IMR-90 (cell line): ENCODE data around the gene OPRM1. TPM values are rescaled to one million over a fixed set of nuclear protein-coding genes. Genes with fewer than 3 reads are reported as not detected.

Experiments used
- ATAC-seq: fragments of 200-7000 bp; cut with Tn5 transposase; 2 replicates; pipeline ENCODE4 v1.9.1; 2020; ENCODE audit warnings: low read depth, mild to moderate bottlenecking, moderate library complexity
- BruUV-seq: library from RNA; stranded (reverse); fragments of 400-500 nt; replicated peaks from 2 replicates; lab custom pipeline; 2021; lab: Mats Ljungman, UMichigan
- CTCF ChIA-PET: fragments of 300-600 bp; formaldehyde crosslinking; extraction: SDS; loops from one replicate; lab custom pipeline; 2021; ENCODE audit warnings: antibody characterized with exemption; lab: Yijun Ruan, JAX
- POLR2A ChIA-PET: fragments of 300-600 bp; sonication (Branson Sonifier 250); formaldehyde crosslinking; loops from one replicate; lab custom pipeline; 2022; ENCODE audit warnings: antibody characterized with exemption; ENCODE audit not compliant: unreplicated experiment; lab: Charles Lee
- DNase-seq: peaks from one replicate; pipeline ENCODE4 v3.0.0; 2013
- H2AFZ ChIP-seq: replicated peaks from 2 replicates; pipeline ENCODE3; 2013; ENCODE audit warnings: low read length, mild to moderate bottlenecking; ENCODE audit not compliant: poor library complexity
- H2AK5ac ChIP-seq: 2 replicates; pipeline ENCODE4 v1.6.1; 2013; ENCODE audit warnings: low read depth, low read length, inconsistent platforms
- H2AK9ac ChIP-seq: replicated peaks from 2 replicates; pipeline ENCODE3; 2013; ENCODE audit warnings: mild to moderate bottlenecking, low read depth, low read length, moderate library complexity; ENCODE audit not compliant: poor library complexity
- H2BK120ac ChIP-seq: 2 replicates; pipeline ENCODE4 v1.6.1; 2013; ENCODE audit warnings: low read depth, low read length, inconsistent platforms
- H2BK15ac ChIP-seq: 3 replicates; pipeline ENCODE4 v1.6.1; 2013; ENCODE audit warnings: low read depth, low read length, inconsistent platforms
- H2BK20ac ChIP-seq: 2 replicates; pipeline ENCODE4 v1.6.1; 2013; ENCODE audit warnings: low read depth, mild to moderate bottlenecking, inconsistent platforms, low read length, moderate library complexity
- H2BK5ac ChIP-seq: 2 replicates; pipeline ENCODE4 v1.6.1; 2013; ENCODE audit warnings: mild to moderate bottlenecking, low read depth, low read length, inconsistent platforms; ENCODE audit not compliant: poor library complexity, severe bottlenecking
- H3K14ac ChIP-seq: replicated peaks from 2 replicates; pipeline ENCODE4 v1.6.1; 2013; ENCODE audit warnings: low read depth, low read length, inconsistent platforms
- H3K18ac ChIP-seq: 2 replicates; pipeline ENCODE4 v1.6.1; 2013; ENCODE audit warnings: low read depth, low read length, control low read depth
- H3K23ac ChIP-seq: 2 replicates; pipeline ENCODE4 v1.6.1; 2013; ENCODE audit warnings: low read depth, low read length, inconsistent platforms
- H3K27ac ChIP-seq: 2 replicates; pipeline ENCODE4 v1.5.1; 2013; ENCODE audit warnings: mild to moderate bottlenecking, control low read depth, low read length; ENCODE audit not compliant: insufficient read depth
- H3K27me3 ChIP-seq: 2 replicates; pipeline ENCODE4 v1.6.1; 2013; ENCODE audit warnings: low read length; ENCODE audit not compliant: control insufficient read depth, insufficient read depth
- H3K36me3 ChIP-seq: 2 replicates; pipeline ENCODE4 v1.6.1; 2013; ENCODE audit warnings: low read length, mixed read lengths; ENCODE audit not compliant: control insufficient read depth, insufficient read depth
- H3K4ac ChIP-seq: 2 replicates; pipeline ENCODE4 v1.6.1; 2013; ENCODE audit warnings: low read depth, low read length, inconsistent platforms
- H3K4me1 ChIP-seq: 2 replicates; pipeline ENCODE4 v1.6.1; 2013; ENCODE audit warnings: low read length, mixed read lengths; ENCODE audit not compliant: control insufficient read depth, insufficient read depth
- H3K4me2 ChIP-seq: 2 replicates; pipeline ENCODE4 v1.6.1; 2013; ENCODE audit warnings: low read depth, mild to moderate bottlenecking, control low read depth, low read length, moderate library complexity
- H3K4me3 ChIP-seq: 2 replicates; pipeline ENCODE4 v1.5.1; 2013; ENCODE audit warnings: low read depth, mild to moderate bottlenecking, control low read depth, low read length, moderate library complexity; ENCODE audit not compliant: insufficient read depth
- H3K56ac ChIP-seq: 2 replicates; pipeline ENCODE4 v1.6.1; 2013; ENCODE audit warnings: low read length, inconsistent platforms; ENCODE audit not compliant: insufficient read depth; ENCODE audit errors: extremely low read depth
- H3K79me1 ChIP-seq, 2 experiments: 2 replicates each; pipeline ENCODE4 v1.6.1; 2013; ENCODE audit warnings: low read length in 2 of 2, inconsistent platforms in 1 of 2, low read depth in 1 of 2
- H3K9ac ChIP-seq: 2 replicates; pipeline ENCODE4 v1.6.1; 2013; ENCODE audit warnings: low read depth, low read length, control low read depth
- H3K9me1 ChIP-seq: 2 replicates; pipeline ENCODE4 v1.6.1; 2013; ENCODE audit warnings: low read length, inconsistent platforms; ENCODE audit not compliant: insufficient read depth
- H3K9me3 ChIP-seq: 2 replicates; pipeline ENCODE4 v1.6.1; 2013; ENCODE audit warnings: low read length; ENCODE audit not compliant: control insufficient read depth, insufficient read depth
- H4K20me1 ChIP-seq: 2 replicates; pipeline ENCODE4 v1.6.1; 2013; ENCODE audit warnings: low read length, inconsistent platforms; ENCODE audit not compliant: insufficient read depth
- H4K5ac ChIP-seq: 2 replicates; pipeline ENCODE4 v1.6.1; 2013; ENCODE audit warnings: mild to moderate bottlenecking, low read depth, low read length, control low read depth
- H4K8ac ChIP-seq, 2 experiments: 2 replicates each; pipeline ENCODE4 v1.6.1; 2013; ENCODE audit warnings: low read depth in 2 of 2, low read length in 2 of 2, control low read depth in 1 of 2, inconsistent platforms in 1 of 2
- H4K91ac ChIP-seq: 2 replicates; pipeline ENCODE4 v1.6.1; 2013; ENCODE audit warnings: low read depth, low read length, inconsistent platforms; ENCODE audit not compliant: insufficient read depth
- BHLHE40 ChIP-seq: fragments of 150-350 bp; IDR thresholded peaks from 2 replicates; pipeline ENCODE4 v1.6.1; 2016; ENCODE audit warnings: mild to moderate bottlenecking, low read depth, low read length
- CEBPB ChIP-seq: IDR thresholded peaks from 2 replicates; pipeline ENCODE4 v1.6.1; 2012; ENCODE audit warnings: low read depth, low read length, improper control_type of control experiment
- CHD1 ChIP-seq: IDR thresholded peaks from 2 replicates; pipeline ENCODE4 v1.6.1; 2012; ENCODE audit warnings: low read depth, low read length, improper control_type of control experiment
- FOS ChIP-seq: fragments of 150-350 bp; IDR thresholded peaks from 2 replicates; pipeline ENCODE4 v1.6.1; 2016; ENCODE audit warnings: low read depth, low read length
- MAFK ChIP-seq: IDR thresholded peaks from 2 replicates; pipeline ENCODE4 v1.6.1; 2012; ENCODE audit warnings: low read depth, low read length, improper control_type of control experiment
- MAZ ChIP-seq: IDR thresholded peaks from 2 replicates; pipeline ENCODE4 v1.6.1; 2012; ENCODE audit warnings: low read depth, mild to moderate bottlenecking, low read length, improper control_type of control experiment, moderate library complexity, borderline replicate concordance
- MXI1 ChIP-seq: IDR thresholded peaks from 2 replicates; pipeline ENCODE4 v1.6.1; 2012; ENCODE audit warnings: low read depth, mild to moderate bottlenecking, low read length, moderate library complexity, borderline replicate concordance
- NFE2L2 ChIP-seq: fragments of 150-350 bp; IDR thresholded peaks from 2 replicates; pipeline ENCODE4 v1.6.1; 2016; ENCODE audit warnings: low read depth, mild to moderate bottlenecking, low read length
- POLR2A ChIP-seq: IDR thresholded peaks from 2 replicates; pipeline ENCODE4 v1.6.1; 2012; ENCODE audit warnings: mild to moderate bottlenecking, low read depth, low read length
- RAD21 ChIP-seq: IDR thresholded peaks from 2 replicates; pipeline ENCODE4 v1.6.1; 2012; ENCODE audit warnings: low read length, improper control_type of control experiment
- RCOR1 ChIP-seq: IDR thresholded peaks from 2 replicates; pipeline ENCODE4 v1.6.1; 2012; ENCODE audit warnings: mild to moderate bottlenecking, low read length, improper control_type of control experiment; ENCODE audit not compliant: insufficient replicate concordance
- RFX5 ChIP-seq: IDR thresholded peaks from 2 replicates; pipeline ENCODE4 v1.8.0; 2012; ENCODE audit warnings: low read depth, mild to moderate bottlenecking, low read length, moderate library complexity
- SMC3 ChIP-seq: fragments of 150-350 bp; IDR thresholded peaks from 2 replicates; pipeline ENCODE4 v1.6.1; 2016; ENCODE audit warnings: low read depth, mild to moderate bottlenecking, antibody characterized with exemption, low read length, moderate library complexity
- WGBS, 2 experiments: methylation state at CpG; one replicate each; pipeline versions ENCODE4 v1.1.5 to v1.1.7; 2013; ENCODE audit warnings: missing lambda C conversion rate in 2 of 2; ENCODE audit not compliant: insufficient read length in 1 of 2; ENCODE audit errors: extremely low coverage in 2 of 2; 5-methylcytosine and 5-hydroxymethylcytosine counted together
- dilution Hi-C: fragments of 300-500 bp; cut with HindIII; formaldehyde crosslinking; loops from one replicate; pipeline ENCODE4 v1.14.3; 2018; ENCODE audit warnings: low sequenced_read_pairs; ENCODE audit not compliant: unreplicated experiment
- in situ Hi-C: fragments of 300-500 bp; cut with MboI; formaldehyde crosslinking; loops from 3 replicates; pipeline ENCODE4 v1.14.3; 2019; ENCODE audit warnings: low sequenced_read_pairs, inconsistent platforms, mixed read lengths
- intact Hi-C: fragments of 100-400 bp; cut with micrococcal nuclease; formaldehyde crosslinking; loops from 2 replicates; pipeline ENCODE4 v1.10.0; 2022
- polyA plus RNA-seq, 3 experiments: library from polyadenylated mRNA; depleted of rRNA; stranded (reverse); fragments of >200 nt; gene quantifications; 2 replicates each; pipeline ENCODE4 v1.2.3, GENCODE V29; 2012; ENCODE audit warnings: low replicate concordance in 1 of 3
- total RNA-seq: library from RNA; depleted of rRNA; stranded (reverse); fragments of >200 nt; gene quantifications from 2 replicates; pipeline ENCODE4 v1.2.3, GENCODE V29; 2012
- TF ChIP-seq, protein P1 (sequence below): conservative IDR thresholded peaks from 2 replicates; pipeline ENCODE4 v1.5.1; 2012; ENCODE audit warnings: mild to moderate bottlenecking, low read depth, low read length, improper control_type of control experiment
- TF ChIP-seq, protein P2 (sequence below): fragments of 150-350 bp; IDR thresholded peaks from 2 replicates; pipeline ENCODE4 v1.6.1; 2017; ENCODE audit warnings: mild to moderate bottlenecking, antibody characterized with exemption, low read length, low read depth
- TF ChIP-seq, protein P3 (sequence below): fragments of 150-350 bp; IDR thresholded peaks from 2 replicates; pipeline ENCODE4 v1.6.1; 2016; ENCODE audit warnings: low read depth, mild to moderate bottlenecking, low read length, moderate library complexity, borderline replicate concordance

The OPRM1 gene
- total and polyA plus RNA-seq, 2 of the 4 experiments (the other 2 are of a cell fraction): not detected

DNA sequence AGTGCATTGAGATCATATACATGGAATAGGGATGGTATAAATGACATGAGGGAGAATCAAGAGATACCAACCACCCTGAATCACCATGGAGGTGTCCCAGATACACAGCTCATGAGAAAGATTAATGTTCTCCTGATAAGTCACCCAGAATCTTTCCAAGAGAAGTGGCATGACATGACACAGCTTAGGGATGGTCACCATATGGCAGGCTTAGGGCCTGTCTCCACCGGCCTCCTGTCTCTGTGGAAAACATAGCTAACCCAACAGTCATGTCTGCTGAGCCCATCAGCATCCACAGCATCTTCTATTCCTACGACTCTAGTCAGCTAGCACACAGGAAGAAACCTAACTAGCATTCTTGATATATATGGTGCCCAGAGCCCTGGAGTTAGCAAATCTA, 184.3 kb downstream of the OPRM1 start:
- ChIA-PET POLR2A (no interaction called here), CTCF (interaction anchor here (0.5 to 2.2 kb wide), 4 partner anchors 14 to 53 kb away, joined by 3 to 6 read pairs (median 4); no protein-coding TSS in a partner anchor)
- ATAC-seq (no peak), DNase-seq (no peak)
- no peaks in the 10 kb centered on the region for H3K4me1 ChIP-seq
- no CpG with 5 or more reads among the region's 2 CpGs for WGBS, 2 experiments
- no peak overlapping the region for H3K4ac ChIP-seq
- H4K5ac ChIP-seq: no peak overlapping the region
- H3K79me1 ChIP-seq: no peaks in the 10 kb centered on the region
- no peaks in the 10 kb centered on the region for H3K9me1 ChIP-seq
- H3K9me3 ChIP-seq: no peaks in the 10 kb centered on the region
- H2AFZ ChIP-seq: no peak overlapping the region
- no peak overlapping the region for H3K4me2 ChIP-seq
- H2AK5ac ChIP-seq: no peak overlapping the region
- no peak overlapping the region for H3K23ac ChIP-seq
- TF ChIP-seq POLR2A: no peak
- TF ChIP-seq SMC3: no peak
- no peak for TF ChIP-seq RAD21
- TF ChIP-seq CEBPB: no peak
- no peak for TF ChIP-seq MAFK
- no peak for TF ChIP-seq NFE2L2
- no peak for TF ChIP-seq FOS
- TF ChIP-seq RFX5: no peak
- TF ChIP-seq, protein P1, sequence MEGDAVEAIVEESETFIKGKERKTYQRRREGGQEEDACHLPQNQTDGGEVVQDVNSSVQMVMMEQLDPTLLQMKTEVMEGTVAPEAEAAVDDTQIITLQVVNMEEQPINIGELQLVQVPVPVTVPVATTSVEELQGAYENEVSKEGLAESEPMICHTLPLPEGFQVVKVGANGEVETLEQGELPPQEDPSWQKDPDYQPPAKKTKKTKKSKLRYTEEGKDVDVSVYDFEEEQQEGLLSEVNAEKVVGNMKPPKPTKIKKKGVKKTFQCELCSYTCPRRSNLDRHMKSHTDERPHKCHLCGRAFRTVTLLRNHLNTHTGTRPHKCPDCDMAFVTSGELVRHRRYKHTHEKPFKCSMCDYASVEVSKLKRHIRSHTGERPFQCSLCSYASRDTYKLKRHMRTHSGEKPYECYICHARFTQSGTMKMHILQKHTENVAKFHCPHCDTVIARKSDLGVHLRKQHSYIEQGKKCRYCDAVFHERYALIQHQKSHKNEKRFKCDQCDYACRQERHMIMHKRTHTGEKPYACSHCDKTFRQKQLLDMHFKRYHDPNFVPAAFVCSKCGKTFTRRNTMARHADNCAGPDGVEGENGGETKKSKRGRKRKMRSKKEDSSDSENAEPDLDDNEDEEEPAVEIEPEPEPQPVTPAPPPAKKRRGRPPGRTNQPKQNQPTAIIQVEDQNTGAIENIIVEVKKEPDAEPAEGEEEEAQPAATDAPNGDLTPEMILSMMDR: no peak
- no peak for TF ChIP-seq RCOR1
- no peak for TF ChIP-seq MAZ
- TF ChIP-seq BHLHE40: no peak
- TF ChIP-seq, protein P2, sequence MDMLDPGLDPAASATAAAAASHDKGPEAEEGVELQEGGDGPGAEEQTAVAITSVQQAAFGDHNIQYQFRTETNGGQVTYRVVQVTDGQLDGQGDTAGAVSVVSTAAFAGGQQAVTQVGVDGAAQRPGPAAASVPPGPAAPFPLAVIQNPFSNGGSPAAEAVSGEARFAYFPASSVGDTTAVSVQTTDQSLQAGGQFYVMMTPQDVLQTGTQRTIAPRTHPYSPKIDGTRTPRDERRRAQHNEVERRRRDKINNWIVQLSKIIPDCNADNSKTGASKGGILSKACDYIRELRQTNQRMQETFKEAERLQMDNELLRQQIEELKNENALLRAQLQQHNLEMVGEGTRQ: no peak
- no peak for TF ChIP-seq MXI1
- TF ChIP-seq CHD1: no peak
- TF ChIP-seq, protein P3, sequence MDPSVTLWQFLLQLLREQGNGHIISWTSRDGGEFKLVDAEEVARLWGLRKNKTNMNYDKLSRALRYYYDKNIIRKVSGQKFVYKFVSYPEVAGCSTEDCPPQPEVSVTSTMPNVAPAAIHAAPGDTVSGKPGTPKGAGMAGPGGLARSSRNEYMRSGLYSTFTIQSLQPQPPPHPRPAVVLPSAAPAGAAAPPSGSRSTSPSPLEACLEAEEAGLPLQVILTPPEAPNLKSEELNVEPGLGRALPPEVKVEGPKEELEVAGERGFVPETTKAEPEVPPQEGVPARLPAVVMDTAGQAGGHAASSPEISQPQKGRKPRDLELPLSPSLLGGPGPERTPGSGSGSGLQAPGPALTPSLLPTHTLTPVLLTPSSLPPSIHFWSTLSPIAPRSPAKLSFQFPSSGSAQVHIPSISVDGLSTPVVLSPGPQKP: no peak
- intact Hi-C loops: no loop called here
- H2BK20ac ChIP-seq: no peak overlapping the region
- no peak overlapping the region for H3K4me3 ChIP-seq
- no peak overlapping the region for H2BK120ac ChIP-seq
- no peak overlapping the region for H2BK5ac ChIP-seq
- H4K20me1 ChIP-seq: no peaks in the 10 kb centered on the region
- in situ Hi-C loops: no loop called here
- no peaks in the 10 kb centered on the region for H3K36me3 ChIP-seq
- peaks cover 5% of the 10 kb centered on the region; the same call in 1 of the 2 replicates for H3K27me3 ChIP-seq
- H3K27ac ChIP-seq: no peak overlapping the region
- no peak overlapping the region for H3K56ac ChIP-seq
- H2AK9ac ChIP-seq: no peak overlapping the region
- dilution Hi-C loops: no loop called here
- no peak overlapping the region for H3K14ac ChIP-seq
- H3K18ac ChIP-seq: no peak overlapping the region
- no peak overlapping the region for H4K8ac ChIP-seq
- no peak overlapping the region for H2BK15ac ChIP-seq
- BruUV-seq: no TSS peak
- no peak overlapping the region for H3K9ac ChIP-seq
- H4K91ac ChIP-seq: no peak overlapping the region
